Suprapubic skin (tissue), 4 donors: Measurements from ENCODE around the gene ADAM8. TPM values are rescaled to one million over a fixed set of nuclear protein-coding genes. Genes with fewer than 3 reads are reported as not detected.

Experiments used
- DNase-seq, 2 donors: peaks; one replicate each; pipeline ENCODE4 v3.0.0-alpha.2; 2019; ENCODE audit warnings: low spot score in 2 of 2
- H3K27ac ChIP-seq: fragments of 200-600 bp; sonication (generic); one replicate; pipeline ENCODE4 v1.5.1; 2019
- H3K27me3 ChIP-seq: fragments of 200-600 bp; sonication (generic); one replicate; pipeline ENCODE4 v1.5.1; 2019
- H3K36me3 ChIP-seq: fragments of 200-600 bp; sonication (generic); one replicate; pipeline ENCODE4 v1.5.1; 2019
- H3K4me1 ChIP-seq: fragments of 200-600 bp; sonication (generic); one replicate; pipeline ENCODE4 v1.5.1; 2019
- H3K4me3 ChIP-seq: fragments of 200-600 bp; sonication (generic); one replicate; pipeline ENCODE4 v1.5.1; 2019; ENCODE audit warnings: mild to moderate bottlenecking
- H3K9me3 ChIP-seq: fragments of 200-600 bp; sonication (generic); one replicate; pipeline ENCODE4 v1.5.1; 2019
- EP300 ChIP-seq: sonication (generic); formaldehyde crosslinking; IDR thresholded peaks from one replicate; pipeline ENCODE4 v1.6.1; 2017; ENCODE audit warnings: antibody characterized with exemption
- POLR2A ChIP-seq, 2 donors: fragments of 450-650 bp; IDR thresholded peaks; one replicate each; pipeline ENCODE4 v1.6.1; 2017; ENCODE audit warnings: antibody characterized with exemption in 2 of 2, mild to moderate bottlenecking in 2 of 2, moderate library complexity in 2 of 2
- POLR2AphosphoS5 ChIP-seq, 3 donors: sonication (generic); formaldehyde crosslinking; IDR thresholded peaks; one replicate each; pipeline ENCODE4 v1.6.1; 2017; ENCODE audit warnings: antibody characterized with exemption in 3 of 3
- WGBS: methylation state at CpG from one replicate; pipeline ENCODE4 v1.1.5; 2018; 5-methylcytosine and 5-hydroxymethylcytosine counted together
- total RNA-seq, 4 donors: library from RNA; depleted of rRNA; stranded (reverse); fragments of >200 nt; gene quantifications; one replicate each; pipeline ENCODE4 v1.1.0, GENCODE V29; 2016
- TF ChIP-seq, protein P1 (sequence below), 2 donors: fragments of 200-600 bp in 1 of 2; fragments of 450-650 bp in 1 of 2; sonication (generic) in 1 of 2; IDR thresholded peaks; one replicate each; pipeline ENCODE4 v1.5.1; 2016 to 2019; ENCODE audit warnings: antibody characterized with exemption in 2 of 2, mild to moderate bottlenecking in 1 of 2, moderate library complexity in 1 of 2

Gene ADAM8
- total RNA-seq, 4 donors from 2014 or later = 3.0 to 18.4 (median 4.1) TPM

GRCh38 chr10:133286366-133286765, 9.7 kb upstream of the ADAM8 start:
- H3K27ac ChIP-seq = no peak overlapping the region
- WGBS = 85% methylated on average over 18 of the region's 18 CpGs
- H3K4me1 ChIP-seq = no peaks in the 10 kb centered on the region
- H3K4me3 ChIP-seq = no peak overlapping the region
- TF ChIP-seq, protein P1, sequence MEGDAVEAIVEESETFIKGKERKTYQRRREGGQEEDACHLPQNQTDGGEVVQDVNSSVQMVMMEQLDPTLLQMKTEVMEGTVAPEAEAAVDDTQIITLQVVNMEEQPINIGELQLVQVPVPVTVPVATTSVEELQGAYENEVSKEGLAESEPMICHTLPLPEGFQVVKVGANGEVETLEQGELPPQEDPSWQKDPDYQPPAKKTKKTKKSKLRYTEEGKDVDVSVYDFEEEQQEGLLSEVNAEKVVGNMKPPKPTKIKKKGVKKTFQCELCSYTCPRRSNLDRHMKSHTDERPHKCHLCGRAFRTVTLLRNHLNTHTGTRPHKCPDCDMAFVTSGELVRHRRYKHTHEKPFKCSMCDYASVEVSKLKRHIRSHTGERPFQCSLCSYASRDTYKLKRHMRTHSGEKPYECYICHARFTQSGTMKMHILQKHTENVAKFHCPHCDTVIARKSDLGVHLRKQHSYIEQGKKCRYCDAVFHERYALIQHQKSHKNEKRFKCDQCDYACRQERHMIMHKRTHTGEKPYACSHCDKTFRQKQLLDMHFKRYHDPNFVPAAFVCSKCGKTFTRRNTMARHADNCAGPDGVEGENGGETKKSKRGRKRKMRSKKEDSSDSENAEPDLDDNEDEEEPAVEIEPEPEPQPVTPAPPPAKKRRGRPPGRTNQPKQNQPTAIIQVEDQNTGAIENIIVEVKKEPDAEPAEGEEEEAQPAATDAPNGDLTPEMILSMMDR (IDR thresholded peaks at IDR 0.05) = no peak
- no peak for TF ChIP-seq POLR2AphosphoS5 (IDR thresholded peaks at IDR 0.05)
- no peak for TF ChIP-seq POLR2A (IDR thresholded peaks at IDR 0.05)
- no peak for TF ChIP-seq EP300
- DNase-seq = no peak
- peaks cover 95% of the 10 kb centered on the region for H3K36me3 ChIP-seq
- no peaks in the 10 kb centered on the region for H3K27me3 ChIP-seq
- no peaks in the 10 kb centered on the region for H3K9me3 ChIP-seq

GRCh38 chr10:133285217-133285616, 8.5 kb upstream of the ADAM8 start:
- no peak for DNase-seq
- TF ChIP-seq, protein P1 (IDR thresholded peaks at IDR 0.05) = no peak
- TF ChIP-seq EP300 (no peak), POLR2AphosphoS5 (IDR thresholded peaks at IDR 0.05) (no peak)
- Histone ChIP-seq H3K9me3 (no peaks in the 10 kb centered on the region), H3K4me1 (no peaks in the 10 kb centered on the region), H3K27me3 (no peaks in the 10 kb centered on the region), H3K36me3 (peaks cover 98% of the 10 kb centered on the region), H3K27ac (no peak overlapping the region), H3K4me3 (no peak overlapping the region)
- 94% methylated on average over 22 of the region's 36 CpGs for WGBS

DNA sequence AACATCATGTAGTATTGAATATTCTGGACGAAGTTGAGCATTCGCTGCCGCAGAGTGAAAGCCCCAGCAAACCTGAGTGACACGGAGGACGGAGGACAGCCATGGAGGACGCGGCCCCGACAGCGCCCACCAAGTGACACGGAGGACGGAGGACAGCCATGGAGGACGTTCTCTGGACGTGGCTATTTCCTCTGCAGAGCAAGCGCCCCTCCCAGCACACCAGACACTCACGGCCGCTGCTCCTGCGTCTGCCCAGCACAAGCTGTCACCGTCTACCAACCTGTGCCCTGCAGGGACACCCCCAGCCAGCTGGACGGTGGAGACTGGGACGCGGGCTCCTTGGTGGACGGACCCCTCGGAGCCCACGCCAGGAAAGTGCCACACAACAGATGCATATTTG, 7.3 kb upstream of the ADAM8 start:
- no peaks in the 10 kb centered on the region for H3K27me3 ChIP-seq
- no peaks in the 10 kb centered on the region for H3K9me3 ChIP-seq
- H3K36me3 ChIP-seq = peaks cover 96% of the 10 kb centered on the region
- no peak overlapping the region for H3K4me3 ChIP-seq
- TF ChIP-seq, protein P1 (IDR thresholded peaks at IDR 0.05) = no peak
- TF ChIP-seq POLR2AphosphoS5 (IDR thresholded peaks at IDR 0.05) (no peak), POLR2A (IDR thresholded peaks at IDR 0.05) (no peak), EP300 (no peak)
- no peak for DNase-seq
- WGBS = 95% methylated on average over 24 of the region's 24 CpGs
- H3K27ac ChIP-seq = no peak overlapping the region
- H3K4me1 ChIP-seq = peaks cover 4% of the 10 kb centered on the region

- Histone ChIP-seq H3K36me3 (peaks cover 88% of the 10 kb centered on the region), H3K4me1 (peaks cover 14% of the 10 kb centered on the region), H3K27me3 (no peaks in the 10 kb centered on the region), H3K4me3 (no peak overlapping the region), H3K27ac (no peak overlapping the region), H3K9me3 (no peaks in the 10 kb centered on the region)
- no peak for DNase-seq
- no peak for TF ChIP-seq POLR2AphosphoS5 (IDR thresholded peaks at IDR 0.05)
- no peak for TF ChIP-seq POLR2A (IDR thresholded peaks at IDR 0.05)
- TF ChIP-seq, protein P1 (IDR thresholded peaks at IDR 0.05) = no peak
- WGBS = 93% methylated on average over 21 of the region's 24 CpGs
Observed at GRCh38 chr10:133282846-133283390, 6.2 kb upstream of the ADAM8 start.

- Histone ChIP-seq H3K4me3 (no peak overlapping the region), H3K4me1 (peaks cover 25% of the 10 kb centered on the region), H3K9me3 (no peaks in the 10 kb centered on the region), H3K27me3 (peaks cover 9% of the 10 kb centered on the region), H3K36me3 (peaks cover 78% of the 10 kb centered on the region), H3K27ac (no peak overlapping the region)
- TF ChIP-seq POLR2A (IDR thresholded peaks at IDR 0.05) = no peak
- TF ChIP-seq POLR2AphosphoS5 (IDR thresholded peaks at IDR 0.05) = no peak
- no peak for TF ChIP-seq EP300
- TF ChIP-seq, protein P1 (IDR thresholded peaks at IDR 0.05) = no peak
- 89% methylated on average over 37 of the region's 38 CpGs for WGBS
- peak in 1 of 2 donors; percentile 63 for DNase-seq
Observed at GRCh38 chr10:133281628-133282372, 5.1 kb upstream of the ADAM8 start.
